Measurements from ENCODE around the gene USP24.
"Not testable (repeated sequence)": the region's sequence is repeated elsewhere in the genome, so short reads cannot be mapped to it uniquely, and the experiment has no call there.

Gene USP24

GRCh38 chr1:55233145-55233777 is 18.1 kb upstream of the USP24 start:
- no peak for DNase-seq
- intact Hi-C loops (cut with DNase I): no loop called here

GRCh38 chr1:55232448-55233144 is 17.4 kb upstream of the USP24 start:
- DNase-seq: no peak

GRCh38 chr1:55231745-55232144 is 16.6 kb upstream of the USP24 start:
- no peak for DNase-seq
- intact Hi-C loops (cut with DNase I): no loop called here

More at GRCh38 chr1:55232448-55233144, 17.4 kb upstream of the USP24 start:
- intact Hi-C loops (cut with DNase I): no loop called here

- intact Hi-C loops (cut with DNase I): no loop called here
- DNase-seq: no peak
These were observed 15.5 kb upstream of the USP24 start for GRCh38 chr1:55230659-55231058.

- intact Hi-C loops (cut with DNase I); DNase-seq: not testable (repeated sequence)
These were observed 14.6 kb upstream of the USP24 start for GRCh38 chr1:55229726-55230125.

GRCh38 chr1:55225228-55225627 is 10.1 kb upstream of the USP24 start:
- intact Hi-C loops (cut with DNase I): no loop called here
- DNase-seq: no peak

GRCh38 chr1:55224729-55225128 is 9.6 kb upstream of the USP24 start:
- DNase-seq: no peak
- intact Hi-C loops (cut with DNase I): no loop called here

GRCh38 chr1:55222152-55222551 is 7.0 kb upstream of the USP24 start:
- intact Hi-C loops (cut with DNase I): no loop called here
- DNase-seq: no peak

GRCh38 chr1:55217226-55217986 is 2.2 kb upstream of the USP24 start:
- intact Hi-C loops (cut with DNase I): loop anchor here (5.0 kb wide), 1 partner anchor 60 kb away; no protein-coding TSS in a partner anchor
- DNase-seq: no peak

- intact Hi-C loops (cut with DNase I): loop anchor here (5.0 kb wide), 1 partner anchor 61 kb away; no protein-coding TSS in a partner anchor
- no peak for DNase-seq
These were observed 932 bp upstream of the USP24 start for GRCh38 chr1:55216096-55216495.

GRCh38 chr1:55214934-55215193 is 300 bp downstream of the USP24 start:
- DNase-seq: peak; percentile 20 to 89 (median 45)
- intact Hi-C loops (cut with DNase I): loop anchor here (5.0 kb wide), 2 partner anchors 62 to 73 kb away; no protein-coding TSS in a partner anchor

GRCh38 chr1:55214212-55214933 is 791 bp downstream of the USP24 start:
- DNase-seq: peak; percentile 15 to 85 (median 33)

GRCh38 chr1:55213885-55214211 is 1.3 kb downstream of the USP24 start:
- peak in 1 of 10 donors; percentile 12 for DNase-seq
- intact Hi-C loops (cut with DNase I): loop anchor here (5.0 kb wide), 1 partner anchor 72 kb away; no protein-coding TSS in a partner anchor

More at GRCh38 chr1:55214212-55214933, 791 bp downstream of the USP24 start:
- intact Hi-C loops (cut with DNase I): loop anchor here (5.0 kb wide), 1 partner anchor 72 kb away; no protein-coding TSS in a partner anchor

GRCh38 chr1:55213151-55213884 is 1.8 kb downstream of the USP24 start:
- DNase-seq: no peak
- intact Hi-C loops (cut with DNase I): loop anchor here (5.0 kb wide), 1 partner anchor 71 kb away; no protein-coding TSS in a partner anchor

GRCh38 chr1:55212349-55213150 is 2.6 kb downstream of the USP24 start:
- no peak for DNase-seq
- intact Hi-C loops (cut with DNase I): loop anchor here (5.0 kb wide), 1 partner anchor 70 kb away; no protein-coding TSS in a partner anchor

- intact Hi-C loops (cut with DNase I): loop anchor here (5.0 kb wide), 1 partner anchor 70 kb away; no protein-coding TSS in a partner anchor
- DNase-seq: no peak
These were observed 3.3 kb downstream of the USP24 start for GRCh38 chr1:55211863-55212262.

GRCh38 chr1:55210990-55211801 is 4.0 kb downstream of the USP24 start:
- DNase-seq: no peak
- intact Hi-C loops (cut with DNase I): loop anchor here (5.0 kb wide), 1 partner anchor 69 kb away; no protein-coding TSS in a partner anchor

GRCh38 chr1:55209247-55209646 is 5.9 kb downstream of the USP24 start:
- intact Hi-C loops (cut with DNase I): no loop called here
- no peak for DNase-seq

Measured in posterior cingulate gyrus (tissue), 11 donors.